ENCODE data around the gene CCL4.
"Not testable (repeated sequence)": the region's sequence is repeated elsewhere in the genome, so short reads cannot be mapped to it uniquely, and the experiment has no call there.

The CCL4 gene

DNA sequence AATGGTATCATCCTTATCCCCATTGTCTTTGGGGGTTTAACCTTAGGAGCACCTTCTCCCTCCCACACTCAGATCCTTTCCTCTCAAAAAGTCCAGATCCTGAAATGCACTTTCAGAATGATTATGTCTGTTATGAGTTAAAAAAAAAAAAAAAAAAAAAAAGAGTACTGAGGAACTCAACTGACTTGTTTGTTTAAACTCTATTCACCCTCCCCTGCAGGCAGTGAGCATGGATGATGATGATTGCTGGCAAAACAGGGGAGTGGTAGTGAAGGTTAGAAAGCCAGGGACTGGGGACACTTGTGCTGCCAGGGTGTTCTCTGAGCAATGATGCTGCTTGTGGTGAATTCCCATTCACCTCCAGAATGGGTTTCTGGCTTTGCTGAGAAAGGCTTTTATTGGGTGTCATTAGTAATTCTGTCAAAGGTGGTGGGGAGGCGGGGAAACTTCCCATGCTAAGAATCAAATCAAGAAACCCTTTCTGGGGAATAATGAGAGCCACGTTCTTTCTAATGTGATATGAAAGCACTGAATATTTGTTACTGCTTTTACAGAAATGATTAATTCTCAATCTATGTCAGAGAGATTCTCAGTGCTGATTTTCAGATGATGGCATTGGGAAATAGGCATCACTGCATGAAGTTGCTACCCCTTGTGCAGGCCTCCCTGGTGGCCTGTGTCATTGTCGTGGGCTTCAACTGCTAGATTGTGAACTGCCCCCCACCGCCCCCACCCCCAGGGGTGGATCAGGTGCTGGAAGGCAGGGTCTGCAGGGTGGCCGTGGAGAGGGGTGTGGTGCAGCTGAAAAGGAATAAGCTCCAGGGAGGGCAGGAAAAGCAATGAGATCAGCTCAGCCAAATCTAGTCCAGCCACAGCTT lies 14.1 kb downstream of the CCL4 start:
- peak; percentile 39 for DNase-seq (ENCODE audit: low spot score)
- in situ Hi-C loops (cut with MboI; ENCODE audit: low sequenced_read_pairs, unreplicated experiment), result no loop called here
- TF ChIP-seq, protein P1, sequence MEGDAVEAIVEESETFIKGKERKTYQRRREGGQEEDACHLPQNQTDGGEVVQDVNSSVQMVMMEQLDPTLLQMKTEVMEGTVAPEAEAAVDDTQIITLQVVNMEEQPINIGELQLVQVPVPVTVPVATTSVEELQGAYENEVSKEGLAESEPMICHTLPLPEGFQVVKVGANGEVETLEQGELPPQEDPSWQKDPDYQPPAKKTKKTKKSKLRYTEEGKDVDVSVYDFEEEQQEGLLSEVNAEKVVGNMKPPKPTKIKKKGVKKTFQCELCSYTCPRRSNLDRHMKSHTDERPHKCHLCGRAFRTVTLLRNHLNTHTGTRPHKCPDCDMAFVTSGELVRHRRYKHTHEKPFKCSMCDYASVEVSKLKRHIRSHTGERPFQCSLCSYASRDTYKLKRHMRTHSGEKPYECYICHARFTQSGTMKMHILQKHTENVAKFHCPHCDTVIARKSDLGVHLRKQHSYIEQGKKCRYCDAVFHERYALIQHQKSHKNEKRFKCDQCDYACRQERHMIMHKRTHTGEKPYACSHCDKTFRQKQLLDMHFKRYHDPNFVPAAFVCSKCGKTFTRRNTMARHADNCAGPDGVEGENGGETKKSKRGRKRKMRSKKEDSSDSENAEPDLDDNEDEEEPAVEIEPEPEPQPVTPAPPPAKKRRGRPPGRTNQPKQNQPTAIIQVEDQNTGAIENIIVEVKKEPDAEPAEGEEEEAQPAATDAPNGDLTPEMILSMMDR (IDR thresholded peaks at IDR 0.05; ENCODE audit: borderline replicate concordance, control extremely low read depth, extremely low read depth, insufficient read depth, missing control alignments), result no peak

DNA sequence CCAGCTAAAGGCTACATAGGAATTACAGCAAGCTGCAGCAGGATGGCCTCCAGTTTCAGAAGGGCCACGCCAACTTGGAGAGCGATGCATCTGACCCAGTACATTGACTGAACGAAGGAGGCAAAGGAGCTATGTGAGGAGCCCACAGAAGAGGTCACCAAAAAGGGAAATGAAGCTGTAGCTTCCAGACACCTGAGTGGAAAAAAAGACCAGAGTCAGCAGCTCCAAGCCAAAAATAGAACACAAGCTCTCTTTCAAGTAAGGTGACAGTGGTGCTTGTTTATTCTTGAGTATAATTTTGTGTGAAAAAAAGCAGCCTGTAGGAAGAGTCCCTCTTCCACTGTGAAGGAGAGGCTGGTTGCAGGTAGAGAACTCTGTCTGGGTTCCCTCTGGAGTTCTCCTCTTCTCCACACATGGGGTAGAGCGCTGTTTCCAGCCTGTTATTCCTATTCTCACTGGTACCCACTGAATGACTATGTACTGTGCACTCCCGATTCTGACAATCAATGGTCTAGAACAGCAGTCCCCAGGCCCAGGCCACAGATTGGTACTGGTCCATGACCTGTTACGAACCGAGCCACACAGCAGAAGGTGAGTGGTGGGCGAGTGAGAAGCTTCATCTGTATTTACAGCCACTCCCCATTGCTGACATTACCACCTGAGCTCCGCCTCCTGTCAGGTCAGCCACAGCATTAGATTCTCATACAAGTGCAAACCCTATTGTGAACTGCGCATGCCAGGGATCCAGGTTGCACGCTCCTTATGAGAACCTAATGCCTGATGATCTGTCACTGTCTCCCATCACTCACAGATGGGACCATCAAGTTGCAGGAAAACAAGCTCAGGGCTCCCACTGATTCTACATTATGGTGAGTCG lies 15.1 kb downstream of the CCL4 start:
- DNase-seq (ENCODE audit: low spot score), result no peak
- TF ChIP-seq, protein P1 (IDR thresholded peaks at IDR 0.05; ENCODE audit: borderline replicate concordance, control extremely low read depth, extremely low read depth, insufficient read depth, missing control alignments), result no peak
- in situ Hi-C loops (cut with MboI; ENCODE audit: low sequenced_read_pairs, unreplicated experiment), result no loop called here

DNA sequence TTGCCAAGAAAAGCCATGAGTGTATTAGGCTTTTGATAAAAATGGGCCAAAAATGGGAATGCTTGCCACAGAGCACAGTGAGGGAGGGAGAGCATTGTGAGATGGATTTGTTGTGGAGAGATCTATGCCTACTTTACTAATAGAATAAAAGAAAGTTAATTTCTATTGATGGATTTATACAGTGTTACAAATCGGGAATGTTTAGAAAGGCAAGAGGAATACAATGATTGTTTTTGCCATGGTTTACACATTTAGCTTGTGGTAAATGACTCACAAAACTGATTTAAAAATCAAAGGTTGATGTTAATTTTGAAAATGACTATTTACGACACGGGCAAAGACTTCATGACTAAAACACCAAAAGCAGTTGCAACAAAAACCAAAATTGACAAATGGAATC lies 16.6 kb downstream of the CCL4 start:
- TF ChIP-seq, protein P1 (IDR thresholded peaks at IDR 0.05; ENCODE audit: borderline replicate concordance, control extremely low read depth, extremely low read depth, insufficient read depth, missing control alignments), result no peak
- DNase-seq (ENCODE audit: low spot score), result no peak
- in situ Hi-C loops (cut with MboI; ENCODE audit: low sequenced_read_pairs, unreplicated experiment), result no loop called here

DNA sequence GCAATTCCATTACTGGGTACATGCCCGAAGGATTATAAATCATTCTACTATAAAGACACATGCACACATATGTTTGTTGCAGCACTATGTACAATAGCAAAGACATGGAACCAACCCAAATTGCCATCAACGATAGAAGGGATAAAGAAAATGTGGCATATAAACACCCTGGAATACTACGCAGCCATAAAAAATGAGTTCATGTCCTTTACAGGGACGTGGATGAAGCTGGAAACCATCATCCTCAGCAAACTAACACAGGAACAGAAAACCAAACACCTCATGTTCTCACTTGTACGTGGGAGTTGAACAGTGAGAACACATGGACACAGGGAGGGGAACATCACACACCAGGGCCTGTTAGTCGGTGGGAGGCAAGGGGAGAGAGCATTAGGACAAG lies 17.5 kb downstream of the CCL4 start:
- in situ Hi-C loops (cut with MboI; ENCODE audit: low sequenced_read_pairs, unreplicated experiment); DNase-seq (ENCODE audit: low spot score): not testable (repeated sequence)

DNA sequence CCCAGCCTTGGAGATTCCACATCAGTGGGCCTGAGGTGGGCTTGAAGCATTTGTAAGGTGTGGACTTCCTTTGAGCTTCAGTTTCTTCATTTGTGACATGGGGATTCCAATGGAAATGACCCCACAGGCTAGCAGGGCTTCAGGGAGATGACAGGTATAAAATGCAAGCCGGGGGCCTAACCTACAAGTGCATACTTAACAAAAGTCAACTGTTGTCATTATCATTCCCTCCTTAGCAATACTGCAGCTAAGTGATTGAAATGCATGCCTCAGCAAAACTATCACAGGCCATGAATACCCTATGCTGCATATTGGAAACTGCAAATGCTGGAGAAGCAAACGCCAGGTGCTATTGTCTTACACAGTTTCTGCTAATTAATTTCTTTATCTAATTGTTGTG lies 19.8 kb downstream of the CCL4 start:
- TF ChIP-seq, protein P1 (IDR thresholded peaks at IDR 0.05; ENCODE audit: borderline replicate concordance, control extremely low read depth, extremely low read depth, insufficient read depth, missing control alignments), result no peak
- DNase-seq (ENCODE audit: low spot score), result no peak
- in situ Hi-C loops (cut with MboI; ENCODE audit: low sequenced_read_pairs, unreplicated experiment), result no loop called here

DNA sequence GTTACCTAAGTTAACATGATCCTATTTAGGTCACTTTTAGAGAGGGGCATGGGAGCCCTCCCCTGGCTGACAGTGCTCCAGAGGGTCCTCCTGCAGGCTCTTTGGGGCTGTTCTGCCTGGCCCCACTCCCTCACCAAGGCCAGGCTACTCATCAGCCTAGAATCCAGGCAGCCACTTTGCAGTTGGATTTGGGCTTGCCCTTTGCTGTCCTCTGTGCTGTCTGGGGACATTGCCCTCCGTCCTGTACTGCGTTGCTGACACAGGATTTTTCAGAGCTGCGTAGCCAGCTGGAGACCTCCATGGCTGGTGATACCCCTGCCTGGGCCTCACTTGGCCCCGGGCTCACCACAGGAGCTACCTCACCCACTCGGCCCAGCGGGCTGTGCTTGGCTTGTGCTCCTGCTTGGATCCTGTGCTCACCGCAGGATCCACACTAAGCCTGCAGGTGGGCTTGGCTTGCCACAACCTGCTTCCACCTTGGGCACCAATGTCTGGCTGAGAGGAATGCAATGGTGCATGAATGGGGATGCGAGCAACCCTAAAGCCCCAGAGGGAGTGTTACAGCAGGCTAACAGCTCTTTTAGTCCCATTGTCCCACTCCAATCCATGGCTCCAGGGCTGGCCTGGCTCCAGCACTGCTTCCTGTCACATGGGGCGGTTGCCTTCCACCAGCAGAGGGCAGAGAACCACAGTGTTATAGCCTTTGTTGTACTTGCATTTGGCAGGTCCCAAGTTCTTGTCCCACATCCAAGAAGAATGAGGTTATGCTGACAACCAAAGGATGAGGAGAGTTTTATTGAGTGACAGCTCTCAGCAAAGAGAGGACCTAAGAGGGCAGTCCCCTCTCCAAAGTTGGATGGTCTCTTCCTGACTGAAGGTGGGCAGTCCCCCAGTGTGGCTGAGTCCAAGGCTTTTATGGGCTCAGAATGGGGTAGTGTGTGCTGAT lies 21.5 kb downstream of the CCL4 start:
- in situ Hi-C loops (cut with MboI; ENCODE audit: low sequenced_read_pairs, unreplicated experiment), result no loop called here

More for the DNA sequence above, 21.5 kb downstream of the CCL4 start:
- DNase-seq (ENCODE audit: low spot score), result no peak
- TF ChIP-seq, protein P1 (IDR thresholded peaks at IDR 0.05; ENCODE audit: borderline replicate concordance, control extremely low read depth, extremely low read depth, insufficient read depth, missing control alignments), result no peak
